Measurements from ENCODE around the gene EBLN1. TPM values are rescaled to one million over a fixed set of nuclear protein-coding genes. Genes with fewer than 3 reads are reported as not detected.

The EBLN1 gene
- total and polyA plus RNA-seq, 9 of the 15 experiments (the other 6 are each of a cell fraction or from before 2014, with no cell fraction given), result 0.06 to 3.1 (median 0.80) TPM

GRCh38 chr10:22228943-22229801 lies 11.4 kb upstream of the EBLN1 start (continued):
- peak; percentile 80 for TF ChIP-seq FUS (optimal IDR thresholded peaks at IDR 0.05; ENCODE audit: low read depth, low read length)
- no peak for TF ChIP-seq BCL6 (CRISPR knock-in tag; IDR thresholded peaks at IDR 0.05)
- no peak for TF ChIP-seq CBFA2T2 (conservative IDR thresholded peaks at IDR 0.05)
- TF ChIP-seq ZNF561 (CRISPR knock-in tag; conservative IDR thresholded peaks at IDR 0.05), result no peak
- TF ChIP-seq PML (IDR thresholded peaks at IDR 0.05; ENCODE audit: low read length), result 0 out of 2 replicates have a peak, but pooled peaks have one; percentile 51
- no peak for TF ChIP-seq CBX5 (IDR thresholded peaks at IDR 0.05; ENCODE audit: borderline replicate concordance, low read depth)
- TF ChIP-seq ZNF24 (IDR thresholded peaks at IDR 0.05), result no peak
- TF ChIP-seq, protein P1, sequence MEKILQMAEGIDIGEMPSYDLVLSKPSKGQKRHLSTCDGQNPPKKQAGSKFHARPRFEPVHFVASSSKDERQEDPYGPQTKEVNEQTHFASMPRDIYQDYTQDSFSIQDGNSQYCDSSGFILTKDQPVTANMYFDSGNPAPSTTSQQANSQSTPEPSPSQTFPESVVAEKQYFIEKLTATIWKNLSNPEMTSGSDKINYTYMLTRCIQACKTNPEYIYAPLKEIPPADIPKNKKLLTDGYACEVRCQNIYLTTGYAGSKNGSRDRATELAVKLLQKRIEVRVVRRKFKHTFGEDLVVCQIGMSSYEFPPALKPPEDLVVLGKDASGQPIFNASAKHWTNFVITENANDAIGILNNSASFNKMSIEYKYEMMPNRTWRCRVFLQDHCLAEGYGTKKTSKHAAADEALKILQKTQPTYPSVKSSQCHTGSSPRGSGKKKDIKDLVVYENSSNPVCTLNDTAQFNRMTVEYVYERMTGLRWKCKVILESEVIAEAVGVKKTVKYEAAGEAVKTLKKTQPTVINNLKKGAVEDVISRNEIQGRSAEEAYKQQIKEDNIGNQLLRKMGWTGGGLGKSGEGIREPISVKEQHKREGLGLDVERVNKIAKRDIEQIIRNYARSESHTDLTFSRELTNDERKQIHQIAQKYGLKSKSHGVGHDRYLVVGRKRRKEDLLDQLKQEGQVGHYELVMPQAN (IDR thresholded peaks at IDR 0.05; ENCODE audit: borderline replicate concordance), result no peak
- peak in 1 of 2 experiments; percentile 68 for TF ChIP-seq AFF1 (IDR thresholded peaks at IDR 0.05; ENCODE audit: low read depth in 1 of 2, partially characterized antibody in 2 of 2)
- no peak for TF ChIP-seq ZNF780A (CRISPR knock-in tag; IDR thresholded peaks at IDR 0.05)
- TF ChIP-seq GTF2E2 (tag; IDR thresholded peaks at IDR 0.05), result no peak
- peak in 1 of 2 experiments; percentile 77; a peak in 2 of 3 replicates for TF ChIP-seq CBX3 (IDR thresholded peaks at IDR 0.05; ENCODE audit: borderline replicate concordance in 1 of 2, low read length in 2 of 2)
- no peak; the same call in 1 of the 2 replicates for TF ChIP-seq MYBL2 (IDR thresholded peaks at IDR 0.05; ENCODE audit: low read depth)
- no peak for TF ChIP-seq MYBL2 (CRISPR knock-in tag; IDR thresholded peaks at IDR 0.05; ENCODE audit: borderline replicate concordance)
- TF ChIP-seq HMG20A (CRISPR knock-in tag; conservative IDR thresholded peaks at IDR 0.05), result no peak
- no peak; a peak in 1 of 4 replicates for TF ChIP-seq SRF (CRISPR knock-in tag; IDR thresholded peaks at IDR 0.05)
- peak; percentile 100 for TF ChIP-seq LCOR (CRISPR knock-in tag; IDR thresholded peaks at IDR 0.05)
- peak; percentile 77; the same call in 1 of the 2 replicates for TF ChIP-seq PHF21A (IDR thresholded peaks at IDR 0.05; ENCODE audit: borderline replicate concordance, low read depth)
- peak; percentile 99 for TF ChIP-seq BRD9 (IDR thresholded peaks at IDR 0.05; ENCODE audit: low read depth, partially characterized antibody)
- TF ChIP-seq NFE2L1 (tag; IDR thresholded peaks at IDR 0.05; ENCODE audit: borderline replicate concordance, low read depth), result no peak
- TF ChIP-seq ZKSCAN3 (CRISPR knock-in tag; IDR thresholded peaks at IDR 0.05), result no peak
- TF ChIP-seq FIP1L1 (IDR thresholded peaks at IDR 0.05; ENCODE audit: low read depth, low read length, poor library complexity, severe bottlenecking), result peak; percentile 80
- no peak for TF ChIP-seq MCM3 (IDR thresholded peaks at IDR 0.05)
- no peak for TF ChIP-seq ZC3H11A (IDR thresholded peaks at IDR 0.05; ENCODE audit: low read depth, low read length)
- TF ChIP-seq ELF1 (tag; IDR thresholded peaks at IDR 0.05), result no peak

All from K562 (cell line).